ENCODE data around the gene YDJC. TPM values are rescaled to one million over a fixed set of nuclear protein-coding genes. Genes with fewer than 3 reads are reported as not detected.

YDJC gene
- total and polyA plus RNA-seq, 9 of the 15 experiments (the other 6 are each of a cell fraction or from before 2014, with no cell fraction given): 13.5 to 871 (median 164) TPM

DNA sequence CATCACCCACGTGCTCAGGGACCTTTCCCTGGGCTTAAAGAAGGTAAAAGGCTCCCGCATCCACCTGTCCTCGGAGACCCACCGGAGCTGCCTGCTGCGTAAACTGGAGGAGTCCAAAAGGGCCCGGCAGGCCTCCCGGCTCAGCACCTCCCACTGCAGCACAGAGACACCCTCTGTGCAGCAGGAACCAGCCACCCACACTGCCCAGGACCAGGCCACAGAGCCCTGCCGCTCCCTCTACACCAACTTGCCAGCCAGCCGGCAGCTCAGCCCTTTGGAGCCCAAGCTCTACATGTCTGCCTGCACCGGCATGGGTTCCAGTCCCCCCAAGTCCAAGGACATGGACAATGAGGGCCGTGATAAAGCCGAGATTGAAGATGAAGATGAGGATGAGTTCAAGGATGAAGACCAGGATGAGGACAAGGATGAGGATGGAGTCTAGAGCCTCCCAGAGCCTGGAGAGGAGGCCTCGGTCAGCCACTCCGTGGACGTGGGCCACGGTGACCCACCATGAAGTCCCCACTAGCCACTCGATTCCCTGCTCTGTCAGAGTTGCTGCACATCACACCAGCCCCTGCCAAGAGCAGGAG lies 6.9 kb upstream of the YDJC start:
- DNase-seq (ENCODE audit: extremely low read depth in 1 of 4, low spot score in 3 of 4) (no peak), ATAC-seq (no peak), FAIRE-seq (no peak)
- H4K20me1 ChIP-seq (replicated peaks; ENCODE audit: control insufficient read depth, insufficient read depth, low read length): no peaks in the 10 kb centered on the region
- no peak overlapping the region for H3K4me3 ChIP-seq
- peak overlapping the region in 1 of 2 experiments; percentile 79; a peak in 2 of 4 replicates for H3K9ac ChIP-seq (ENCODE audit: insufficient read depth in 1 of 2, low read depth in 2 of 2, low read length in 2 of 2)
- WGBS (ENCODE audit: insufficient coverage, low coverage, missing lambda C conversion rate): 63% methylated on average over 17 of the region's 17 CpGs
- CTCF ChIA-PET (ENCODE audit: low intra/inter-chr PET ratio): no interaction called here
- H3K4me2 ChIP-seq (ENCODE audit: insufficient read depth, low read length): no peak overlapping the region
- H3K36me3 ChIP-seq (ENCODE audit: control insufficient read depth, insufficient read depth, low read length): no peaks in the 10 kb centered on the region; the same call in 2 of the 3 replicates
- H3K4me1 ChIP-seq (replicated peaks in 1 of 2; ENCODE audit: control insufficient read depth in 2 of 2, insufficient read depth in 2 of 2, low read length in 2 of 2): peaks cover 31 to 75% of the 10 kb centered on the region in 2 experiments
- H3K27ac ChIP-seq (ENCODE audit: extremely low read depth, low read depth, low read length): no peak overlapping the region
- H2AFZ ChIP-seq (ENCODE audit: low read depth, low read length): no peak overlapping the region
- POLR2A ChIA-PET: interaction anchor here (0.5 to 76.8 kb wide), 8 partner anchors 17 to 578 kb away, joined by 3 to 4622 read pairs (median 4); partner anchors contain the start of genes CCDC116, SDF2L1, TOP3B and YDJC
- BruUV-seq (replicated peaks): no TSS peak
- in situ Hi-C loops (cut with MboI) (loop anchor here (25.0 kb wide), 1 partner anchor 499 kb away; no protein-coding TSS in a partner anchor), intact Hi-C loops (cut with micrococcal nuclease) (loop anchor here (10.0 kb wide), 1 partner anchor 918 kb away; the partner anchor contains the start of gene PRAME)
- H3K79me2 ChIP-seq (ENCODE audit: control insufficient read depth, insufficient read depth, low read length): peaks cover 15% of the 10 kb centered on the region; the same call in 2 of the 3 replicates
- peaks cover 9% of the 10 kb centered on the region for H3K9me1 ChIP-seq (ENCODE audit: control insufficient read depth, insufficient read depth, low read length)
- no peaks in the 10 kb centered on the region for H3K9me3 ChIP-seq (replicated peaks; ENCODE audit: control insufficient read depth, insufficient read depth, low read depth, low read length)
- H3K27me3 ChIP-seq (ENCODE audit: control insufficient read depth in 2 of 2, insufficient read depth in 2 of 2, low read length in 2 of 2): no peaks in the 10 kb centered on the region
- TF ChIP-seq, protein P1, sequence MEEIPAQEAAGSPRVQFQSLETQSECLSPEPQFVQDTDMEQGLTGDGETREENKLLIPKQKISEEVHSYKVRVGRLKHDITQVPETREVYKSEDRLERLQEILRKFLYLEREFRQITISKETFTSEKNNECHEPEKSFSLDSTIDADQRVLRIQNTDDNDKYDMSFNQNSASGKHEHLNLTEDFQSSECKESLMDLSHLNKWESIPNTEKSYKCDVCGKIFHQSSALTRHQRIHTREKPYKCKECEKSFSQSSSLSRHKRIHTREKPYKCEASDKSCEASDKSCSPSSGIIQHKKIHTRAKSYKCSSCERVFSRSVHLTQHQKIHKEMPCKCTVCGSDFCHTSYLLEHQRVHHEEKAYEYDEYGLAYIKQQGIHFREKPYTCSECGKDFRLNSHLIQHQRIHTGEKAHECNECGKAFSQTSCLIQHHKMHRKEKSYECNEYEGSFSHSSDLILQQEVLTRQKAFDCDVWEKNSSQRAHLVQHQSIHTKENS (CRISPR knock-in tag; IDR thresholded peaks at IDR 0.05): no peak
- TF ChIP-seq HCFC1 (IDR thresholded peaks at IDR 0.05; ENCODE audit: low read depth, low read length) (0 out of 2 replicates have a peak, but pooled peaks have one; percentile 21), RHOXF2B (CRISPR knock-in tag; conservative IDR thresholded peaks at IDR 0.05) (no peak), GABPB1 (CRISPR knock-in tag; IDR thresholded peaks at IDR 0.05) (no peak), ARID2 (IDR thresholded peaks at IDR 0.05) (no peak), HNRNPH1 (optimal IDR thresholded peaks at IDR 0.05; ENCODE audit: low read depth, low read length) (no peak), SRF (CRISPR knock-in tag; IDR thresholded peaks at IDR 0.05) (no peak), KDM2B (CRISPR knock-in tag; IDR thresholded peaks at IDR 0.05) (no peak), FOXK2 (conservative IDR thresholded peaks at IDR 0.05 in 1 of 2, IDR thresholded peaks at IDR 0.05 in 1 of 2; ENCODE audit: low read depth in 2 of 2) (no peak), PRPF4 (IDR thresholded peaks at IDR 0.05; ENCODE audit: insufficient read depth, low read depth, low read length, poor library complexity, severe bottlenecking) (no peak), ZNF717 (CRISPR knock-in tag; IDR thresholded peaks at IDR 0.05) (no peak), YBX1 (IDR thresholded peaks at IDR 0.05) (no peak), RCOR1 (IDR thresholded peaks at IDR 0.05; ENCODE audit: borderline replicate concordance in 1 of 2, low read depth in 2 of 2, low read length in 2 of 2) (0 out of 4 replicates have a peak, but pooled peaks of 1 of the 2 experiments have one; percentile 33), PYGO2 (tag; IDR thresholded peaks at IDR 0.05) (no peak), SOX6 (IDR thresholded peaks at IDR 0.05) (no peak), ZNF165 (CRISPR knock-in tag; IDR thresholded peaks at IDR 0.05; ENCODE audit: borderline replicate concordance) (no peak), ATF7 (IDR thresholded peaks at IDR 0.05) (no peak)
- TF ChIP-seq, protein P2, sequence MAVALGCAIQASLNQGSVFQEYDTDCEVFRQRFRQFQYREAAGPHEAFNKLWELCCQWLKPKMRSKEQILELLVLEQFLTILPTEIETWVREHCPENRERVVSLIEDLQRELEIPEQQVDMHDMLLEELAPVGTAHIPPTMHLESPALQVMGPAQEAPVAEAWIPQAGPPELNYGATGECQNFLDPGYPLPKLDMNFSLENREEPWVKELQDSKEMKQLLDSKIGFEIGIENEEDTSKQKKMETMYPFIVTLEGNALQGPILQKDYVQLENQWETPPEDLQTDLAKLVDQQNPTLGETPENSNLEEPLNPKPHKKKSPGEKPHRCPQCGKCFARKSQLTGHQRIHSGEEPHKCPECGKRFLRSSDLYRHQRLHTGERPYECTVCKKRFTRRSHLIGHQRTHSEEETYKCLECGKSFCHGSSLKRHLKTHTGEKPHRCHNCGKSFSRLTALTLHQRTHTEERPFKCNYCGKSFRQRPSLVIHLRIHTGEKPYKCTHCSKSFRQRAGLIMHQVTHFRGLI (CRISPR knock-in tag; IDR thresholded peaks at IDR 0.05): no peak
- TF ChIP-seq, protein P3, sequence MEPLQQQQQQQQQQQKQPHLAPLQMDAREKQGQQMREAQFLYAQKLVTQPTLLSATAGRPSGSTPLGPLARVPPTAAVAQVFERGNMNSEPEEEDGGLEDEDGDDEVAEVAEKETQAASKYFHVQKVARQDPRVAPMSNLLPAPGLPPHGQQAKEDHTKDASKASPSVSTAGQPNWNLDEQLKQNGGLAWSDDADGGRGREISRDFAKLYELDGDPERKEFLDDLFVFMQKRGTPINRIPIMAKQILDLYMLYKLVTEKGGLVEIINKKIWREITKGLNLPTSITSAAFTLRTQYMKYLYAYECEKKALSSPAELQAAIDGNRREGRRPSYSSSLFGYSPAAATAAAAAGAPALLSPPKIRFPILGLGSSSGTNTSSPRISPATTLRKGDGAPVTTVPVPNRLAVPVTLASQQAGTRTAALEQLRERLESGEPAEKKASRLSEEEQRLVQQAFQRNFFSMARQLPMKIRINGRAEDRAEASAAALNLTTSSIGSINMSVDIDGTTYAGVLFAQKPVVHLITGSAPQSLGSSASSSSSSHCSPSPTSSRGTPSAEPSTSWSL (CRISPR knock-in tag; IDR thresholded peaks at IDR 0.05; ENCODE audit: borderline replicate concordance): no peak

Measured in K562 (cell line).